Activated CD4-positive, CD25-positive, alpha-beta regulatory T cell treated with anti-CD3 and anti-CD28 coated beads, Interleukin-2, amount 50 U/mL, for 16 hours (primary cell): Measurements from ENCODE around the gene POMT1.

Experiments
- DNase-seq: peaks from one replicate; pipeline ENCODE4 v3.0.0-alpha.2; 2020; ENCODE audit warnings: low read depth, low spot score

Gene POMT1

GRCh38 chr9:131477367-131477766 is 25.4 kb upstream of the POMT1 start:
- no peak for DNase-seq

- no peak for DNase-seq
These were observed 24.8 kb upstream of the POMT1 start for GRCh38 chr9:131477816-131478419.

GRCh38 chr9:131478421-131478868 is 24.3 kb upstream of the POMT1 start:
- DNase-seq = peak; percentile 40

GRCh38 chr9:131478911-131479310 is 23.8 kb upstream of the POMT1 start:
- no peak for DNase-seq

- no peak for DNase-seq
These were observed 22.5 kb upstream of the POMT1 start for GRCh38 chr9:131480258-131480657.

GRCh38 chr9:131481441-131482342 is 21.0 kb upstream of the POMT1 start:
- no peak for DNase-seq

- no peak for DNase-seq
These were observed 20.2 kb upstream of the POMT1 start for GRCh38 chr9:131482343-131483006.

- no peak for DNase-seq
These were observed 19.2 kb upstream of the POMT1 start for GRCh38 chr9:131483319-131484050.

GRCh38 chr9:131484051-131484445 is 18.7 kb upstream of the POMT1 start:
- DNase-seq = no peak

- no peak for DNase-seq
These were observed 18.0 kb upstream of the POMT1 start for GRCh38 chr9:131484560-131485185.

GRCh38 chr9:131485206-131485605 is 17.5 kb upstream of the POMT1 start:
- DNase-seq = no peak

GRCh38 chr9:131485728-131486422 is 16.8 kb upstream of the POMT1 start:
- no peak for DNase-seq

- no peak for DNase-seq
These were observed 15.7 kb upstream of the POMT1 start for GRCh38 chr9:131487001-131487400.

- no peak for DNase-seq
These were observed 15.1 kb upstream of the POMT1 start for GRCh38 chr9:131487621-131488031.

- DNase-seq = no peak
These were observed 12.2 kb upstream of the POMT1 start for GRCh38 chr9:131490514-131490913.

GRCh38 chr9:131491001-131491710 is 11.6 kb upstream of the POMT1 start:
- DNase-seq = no peak

GRCh38 chr9:131492070-131492469 is 10.6 kb upstream of the POMT1 start:
- DNase-seq = no peak

GRCh38 chr9:131494296-131494870 is 8.3 kb upstream of the POMT1 start:
- DNase-seq = no peak

- DNase-seq = no peak
These were observed 6.9 kb upstream of the POMT1 start for GRCh38 chr9:131495785-131496184.
